ENCODE measurements around the gene MVP.

The MVP gene

GRCh38 chr16:29841631-29842030, 21.4 kb downstream of the MVP start:
- no peak for FAIRE-seq
- no peak for DNase-seq (ENCODE audit: low spot score)

GRCh38 chr16:29842732-29843346, 22.6 kb downstream of the MVP start:
- FAIRE-seq: no peak
- DNase-seq (ENCODE audit: low spot score): no peak

GRCh38 chr16:29843931-29844330, 23.7 kb downstream of the MVP start:
- DNase-seq (ENCODE audit: low spot score) (no peak), FAIRE-seq (no peak)

GRCh38 chr16:29844575-29845331, 24.5 kb downstream of the MVP start:
- DNase-seq (ENCODE audit: low spot score) (no peak), FAIRE-seq (no peak)

- FAIRE-seq: no peak
- DNase-seq (ENCODE audit: low spot score): no peak
Observed at GRCh38 chr16:29845656-29846055, 25.4 kb downstream of the MVP start.

- no peak for FAIRE-seq
- DNase-seq (ENCODE audit: low spot score): peak; percentile 26
Observed at GRCh38 chr16:29848420-29849297, 28.4 kb downstream of the MVP start.

- FAIRE-seq (no peak), DNase-seq (ENCODE audit: low spot score) (no peak)
Observed at GRCh38 chr16:29849505-29849904, 29.2 kb downstream of the MVP start.

- FAIRE-seq (no peak), DNase-seq (ENCODE audit: low spot score) (no peak)
Observed at GRCh38 chr16:29850998-29851397, 30.7 kb downstream of the MVP start.

GRCh38 chr16:29852654-29853053, 32.4 kb downstream of the MVP start:
- FAIRE-seq (no peak), DNase-seq (ENCODE audit: low spot score) (no peak)

GRCh38 chr16:29854520-29855100, 34.3 kb downstream of the MVP start:
- no peak for FAIRE-seq
- DNase-seq (ENCODE audit: low spot score): no peak

GRCh38 chr16:29857133-29857760, 37.0 kb downstream of the MVP start:
- FAIRE-seq (peak; percentile 83), DNase-seq (ENCODE audit: low spot score) (peak; percentile 67)

GRCh38 chr16:29858149-29858849, 38.0 kb downstream of the MVP start:
- FAIRE-seq (no peak), DNase-seq (ENCODE audit: low spot score) (no peak)

- FAIRE-seq (no peak), DNase-seq (ENCODE audit: low spot score) (no peak)
Observed at GRCh38 chr16:29858974-29859373, 38.7 kb downstream of the MVP start.

- no peak for FAIRE-seq
- no peak for DNase-seq (ENCODE audit: low spot score)
Observed at GRCh38 chr16:29860218-29860617, 40.0 kb downstream of the MVP start.

GRCh38 chr16:29862383-29862883, 42.2 kb downstream of the MVP start:
- DNase-seq (ENCODE audit: low spot score): peak; percentile 5
- FAIRE-seq: no peak

GRCh38 chr16:29862884-29863668, 42.8 kb downstream of the MVP start, which contains the start of gene CDIPT:
Gene CDIPT (minus strand): TSS chr16:29863226. CDS start chr16:29862857, 369 bp downstream.
- DNase-seq (ENCODE audit: low spot score): peak; percentile 86
- peak; percentile 78 for FAIRE-seq

GRCh38 chr16:29863669-29863984, 43.4 kb downstream of the MVP start:
- DNase-seq (ENCODE audit: low spot score) (no peak), FAIRE-seq (no peak)

GRCh38 chr16:29864205-29864604, 43.9 kb downstream of the MVP start:
- FAIRE-seq: no peak
- DNase-seq (ENCODE audit: low spot score): no peak

- no peak for FAIRE-seq
- DNase-seq (ENCODE audit: low spot score): no peak
Observed at GRCh38 chr16:29868396-29869009, 48.2 kb downstream of the MVP start.
